Stimulated activated CD8-positive, alpha-beta memory T cell treated with anti-CD3 and anti-CD28 coated beads, Interleukin-12 subunit alpha, Interleukin-12 subunit beta, amount 100 ng/mL, for 24 hours (primary cell): ENCODE data around the gene TP53.

Source experiments
- DNase-seq: peaks from one replicate; pipeline ENCODE4 v3.0.0-alpha.2; 2020; ENCODE audit errors: extremely low read depth

Gene TP53

DNA sequence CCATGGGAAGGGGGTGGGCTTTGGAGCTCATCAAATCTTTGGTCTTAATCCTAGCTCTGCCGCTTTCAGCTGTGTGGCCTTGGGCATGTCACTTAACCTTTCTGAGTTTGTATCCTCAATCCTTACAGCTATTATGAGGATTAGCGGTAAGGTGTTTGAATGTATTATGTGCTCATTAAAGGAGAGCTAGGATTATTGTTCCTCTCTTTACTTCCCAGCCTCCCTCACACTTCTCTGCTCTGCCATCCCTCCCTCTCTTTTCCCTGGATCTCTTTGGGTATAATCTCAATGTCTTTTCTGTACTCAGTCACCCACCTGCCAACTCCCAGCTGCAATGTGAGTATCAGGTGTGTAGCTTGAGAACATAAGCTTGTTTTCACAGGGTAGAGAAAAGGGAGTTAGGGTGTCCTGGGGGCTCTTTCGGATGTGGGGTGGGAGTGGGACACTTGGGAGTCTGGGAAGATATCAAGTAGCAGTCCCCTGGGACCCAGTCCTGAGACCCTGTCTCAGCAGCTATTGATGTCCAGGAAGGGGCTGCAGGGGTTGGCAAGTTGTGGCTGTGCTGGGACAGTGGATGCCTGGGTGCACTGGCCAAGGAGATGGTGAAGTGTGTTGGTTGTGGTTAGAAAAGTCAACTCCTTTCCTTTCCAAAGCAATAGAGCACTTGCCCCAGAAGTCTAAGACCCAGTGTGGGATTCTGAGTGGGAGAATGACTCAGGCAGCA is 19.5 kb upstream of the TP53 start:
- no peak for DNase-seq

DNA sequence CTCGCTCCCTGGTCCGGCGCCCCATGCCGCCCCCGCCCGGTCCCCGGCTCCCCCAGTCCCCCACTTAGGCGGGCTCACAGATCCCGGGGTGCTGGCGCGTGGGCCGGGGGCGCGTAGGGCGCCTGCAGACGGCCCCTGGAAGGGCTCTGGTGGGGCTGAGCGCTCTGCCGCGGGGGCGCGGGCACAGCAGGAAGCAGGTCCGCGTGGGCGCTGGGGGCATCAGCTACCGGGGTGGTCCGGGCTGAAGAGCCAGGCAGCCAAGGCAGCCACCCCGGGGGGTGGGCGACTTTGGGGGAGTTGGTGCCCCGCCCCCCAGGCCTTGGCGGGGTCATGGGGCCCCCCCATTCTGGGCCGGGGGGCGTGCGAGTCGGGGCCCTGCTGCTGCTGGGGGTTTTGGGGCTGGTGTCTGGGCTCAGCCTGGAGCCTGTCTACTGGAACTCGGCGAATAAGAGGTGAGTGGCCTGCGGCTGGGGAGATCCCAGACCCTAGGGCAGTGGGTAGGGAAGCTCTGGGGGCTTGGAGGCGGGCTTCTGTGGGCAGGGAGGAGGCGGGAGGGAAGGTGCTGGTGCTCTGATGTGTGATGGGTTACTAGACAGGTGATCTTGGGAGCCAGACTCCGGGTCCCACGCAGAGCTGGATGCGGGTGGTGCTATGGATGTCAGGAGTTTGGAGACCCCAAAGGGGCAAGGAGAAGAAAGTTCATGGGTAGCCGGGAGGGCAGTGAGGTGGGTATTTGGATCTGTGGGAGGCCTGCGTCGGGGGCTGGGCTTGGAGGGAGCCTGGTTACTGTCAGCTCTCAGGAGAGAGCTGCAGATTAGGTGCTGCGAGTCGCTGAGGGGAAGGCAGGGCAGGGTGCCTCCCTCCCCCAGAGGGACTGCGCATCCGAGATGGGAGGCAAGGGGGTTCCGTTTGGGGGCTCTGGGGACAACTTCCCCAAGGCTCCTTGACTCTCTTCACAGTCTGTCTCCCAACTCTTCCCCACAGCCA is 18.3 kb upstream of the TP53 start:
- DNase-seq = no peak

- no peak for DNase-seq
Observed at GRCh38 chr17:7704601-7705268, 17.4 kb upstream of the TP53 start, which contains the start of gene EFNB3. Gene EFNB3, plus strand, starts transcription at chr17:7705202. Its CDS starts 397 bp downstream, at chr17:7705599.

DNA sequence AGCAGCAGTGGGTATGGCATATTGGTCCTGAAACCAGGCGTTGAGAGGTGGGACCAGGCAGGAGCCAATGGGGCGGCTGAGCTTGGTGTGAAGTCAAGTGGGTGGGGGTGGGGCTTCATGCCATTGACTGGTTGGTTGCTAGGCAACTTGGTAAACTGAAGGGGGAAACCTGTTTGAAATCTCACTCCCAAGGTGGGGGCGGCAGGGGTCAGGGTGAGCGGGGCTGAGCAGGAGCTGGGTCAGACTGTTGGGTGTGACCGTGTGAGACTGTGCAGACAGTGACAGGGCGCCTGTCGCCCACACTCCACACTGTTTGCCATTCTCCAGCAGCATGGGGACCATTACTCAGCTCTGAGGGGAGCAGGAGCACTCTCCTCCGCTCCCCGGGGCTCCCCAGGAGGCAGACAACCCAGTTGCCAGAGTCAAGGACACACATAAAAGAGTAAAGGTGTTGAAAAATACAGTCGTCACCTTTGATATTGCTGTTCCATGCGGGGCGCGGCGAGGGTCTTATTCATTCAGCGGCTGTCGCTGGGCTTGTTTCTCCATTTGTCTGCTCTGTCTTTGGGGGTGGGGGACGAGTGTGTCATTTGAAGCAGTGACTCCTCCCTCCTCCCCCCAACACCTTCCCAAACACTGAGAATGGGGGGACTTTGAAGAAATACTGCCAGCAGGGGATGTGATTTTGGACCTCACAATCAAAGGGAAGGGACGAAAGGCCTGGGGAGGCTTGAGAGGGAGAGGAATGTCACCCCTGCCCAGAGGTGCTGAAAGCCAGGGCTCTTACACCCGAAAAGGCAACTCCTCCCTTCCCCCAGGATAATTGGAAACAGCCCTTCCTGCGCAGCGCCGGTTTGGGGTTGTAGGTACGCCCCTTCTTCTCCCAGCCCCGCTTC is 16.5 kb upstream of the TP53 start:
- no peak for DNase-seq

DNA sequence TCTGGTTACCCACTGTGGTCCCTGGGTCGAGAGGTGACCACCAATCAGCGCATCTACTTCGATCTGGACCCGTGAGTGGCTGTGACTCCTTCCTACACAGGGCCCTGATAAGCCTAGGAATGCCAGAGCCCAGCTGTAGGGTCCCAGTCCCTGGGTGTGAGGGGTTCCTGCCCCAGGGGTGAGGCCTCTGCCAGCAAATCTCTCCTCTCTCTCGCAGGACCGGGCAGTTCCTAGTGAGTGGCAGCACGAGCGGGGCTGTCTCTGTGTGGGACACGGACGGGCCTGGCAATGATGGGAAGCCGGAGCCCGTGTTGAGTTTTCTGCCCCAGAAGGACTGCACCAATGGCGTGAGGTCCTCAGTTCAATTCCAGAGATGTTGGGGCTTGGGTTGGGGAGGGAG is 15.5 kb upstream of the TP53 start:
- no peak for DNase-seq

GRCh38 chr17:7701681-7702080 is 14.4 kb upstream of the TP53 start:
- DNase-seq = no peak

DNA sequence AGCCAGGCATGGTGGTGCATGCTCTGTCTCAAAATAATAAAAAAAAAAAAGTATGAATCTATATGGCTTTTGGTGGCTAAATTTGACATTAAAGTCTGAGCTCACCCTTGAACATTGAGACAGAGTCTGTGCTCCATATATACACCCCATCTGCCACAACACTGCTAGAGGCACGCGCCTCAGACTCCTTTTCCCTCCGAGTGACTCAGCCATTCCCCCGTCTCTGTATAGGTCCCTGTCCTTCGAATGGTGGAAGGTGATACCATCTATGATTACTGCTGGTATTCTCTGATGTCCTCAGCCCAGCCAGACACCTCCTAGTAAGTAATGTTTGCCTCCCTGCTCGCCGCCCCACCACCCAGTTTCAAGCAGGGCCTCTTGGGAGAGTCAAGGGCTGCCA is 13.2 kb upstream of the TP53 start:
- DNase-seq = no peak

GRCh38 chr17:7697828-7698588 is 10.7 kb upstream of the TP53 start:
- DNase-seq = no peak

- no peak for DNase-seq
Observed at GRCh38 chr17:7695586-7695985, 8.3 kb upstream of the TP53 start.

- DNase-seq = no peak
Observed at GRCh38 chr17:7688808-7689316, 1.6 kb upstream of the TP53 start.

GRCh38 chr17:7687908-7688807 is 868 bp upstream of the TP53 start, which contains the start of gene WRAP53:
Gene WRAP53, plus strand, starts transcription at chr17:7688477. Its CDS starts 172 bp downstream, at chr17:7688649.
- peak; percentile 88 for DNase-seq

- peak; percentile 58 for DNase-seq
Observed at GRCh38 chr17:7686222-7687071, 843 bp downstream of the TP53 start.

GRCh38 chr17:7685533-7686221 is 1.6 kb downstream of the TP53 start:
- DNase-seq = peak; percentile 73

- DNase-seq = no peak
Observed at GRCh38 chr17:7684851-7685532, 2.3 kb downstream of the TP53 start.

- no peak for DNase-seq
Observed at GRCh38 chr17:7677388-7678067, 9.8 kb downstream of the TP53 start.

GRCh38 chr17:7676533-7676932 is 10.8 kb downstream of the TP53 start:
- DNase-seq = no peak
